Endothelial cell of umbilical vein (primary cell): ENCODE data around the gene ACTN3. TPM values are rescaled to one million over a fixed set of nuclear protein-coding genes. Genes with fewer than 3 reads are reported as not detected.

ENCODE experiments used
- BruUV-seq: library from RNA; stranded (reverse); fragments of 400-500 nt; replicated peaks from 2 replicates; lab custom pipeline; 2021; lab: Mats Ljungman, UMichigan
- CTCF ChIA-PET: fragments of 300-600, 350-600 bp; sonication (Branson Sonifier 250); formaldehyde crosslinking; loops from one replicate; lab custom pipeline; 2021; ENCODE audit warnings: antibody characterized with exemption, inconsistent platforms; lab: Charles Lee
- POLR2A ChIA-PET: fragments of 300-600, 350-600 bp; sonication (Branson Sonifier 250); formaldehyde crosslinking; loops from one replicate; lab custom pipeline; 2021; ENCODE audit warnings: antibody characterized with exemption, inconsistent platforms; lab: Charles Lee
- DNase-seq: peaks from one replicate; pipeline ENCODE4 v3.0.0-alpha.2; 2011; ENCODE audit warnings: low read depth, low spot score
- FAIRE-seq: peaks from 2 replicates; lab custom pipeline; 2011; peaks lifted over from hg19 to GRCh38; lab: Jason Lieb, UNC
- H2AFZ ChIP-seq: 2 replicates; pipeline ENCODE4 v1.6.0; 2012; ENCODE audit warnings: low read depth, low read length, control low read depth, inconsistent platforms
- H3K27ac ChIP-seq: 2 replicates; pipeline ENCODE4 v1.5.1; 2011; ENCODE audit warnings: low read depth, mild to moderate bottlenecking, control low read depth, low read length, moderate library complexity; ENCODE audit not compliant: insufficient read depth
- H3K27me3 ChIP-seq, 2 experiments: 2 replicates each; pipeline versions ENCODE4 v1.6.0 to v1.6.1; 2011; ENCODE audit warnings: low read length in 2 of 2, mixed read lengths in 1 of 2; ENCODE audit not compliant: control insufficient read depth in 2 of 2, insufficient read depth in 2 of 2
- H3K36me3 ChIP-seq, 2 experiments: 2 replicates in 1 of 2; 3 replicates in 1 of 2; pipeline ENCODE4 v1.5.1; 2011; ENCODE audit warnings: low read length in 2 of 2, mild to moderate bottlenecking in 1 of 2, moderate library complexity in 1 of 2; ENCODE audit not compliant: control insufficient read depth in 2 of 2, insufficient read depth in 2 of 2; ENCODE audit errors: extremely low read depth in 1 of 2
- H3K4me1 ChIP-seq: 3 replicates; pipeline ENCODE4 v1.5.1; 2011; ENCODE audit warnings: mild to moderate bottlenecking, low read length; ENCODE audit not compliant: control insufficient read depth, insufficient read depth; ENCODE audit errors: extremely low read depth
- H3K4me2 ChIP-seq: 2 replicates; pipeline ENCODE4 v1.6.1; 2011; ENCODE audit warnings: low read length, control low read depth, mixed read lengths; ENCODE audit not compliant: insufficient read depth
- H3K4me3 ChIP-seq, 3 experiments: fragments of 200-600 bp in 1 of 3; sonication (generic), shearing (Covaris generic) in 1 of 3; replicated peaks in 1 of 3; 2 replicates each; pipeline ENCODE4 v1.5.1; 2011 to 2016; ENCODE audit warnings: control low read depth in 3 of 3, low read length in 3 of 3, mild to moderate bottlenecking in 2 of 3, inconsistent platforms in 1 of 3, low read depth in 1 of 3, moderate library complexity in 1 of 3; ENCODE audit not compliant: insufficient read depth in 1 of 3
- H3K79me2 ChIP-seq: 2 replicates; pipeline ENCODE4 v1.6.0; 2012; ENCODE audit warnings: low read length, inconsistent platforms; ENCODE audit not compliant: control insufficient read depth, insufficient read depth
- H3K9ac ChIP-seq: replicated peaks from 2 replicates; pipeline ENCODE3; 2011; ENCODE audit warnings: low read length, control low read depth; ENCODE audit not compliant: insufficient read depth; ENCODE audit errors: extremely low read depth
- H3K9me1 ChIP-seq: replicated peaks from 3 replicates; pipeline ENCODE4 v1.6.0; 2011; ENCODE audit warnings: mild to moderate bottlenecking, low read length; ENCODE audit not compliant: control insufficient read depth, insufficient read depth; ENCODE audit errors: extremely low read depth
- H3K9me3 ChIP-seq: replicated peaks from 2 replicates; pipeline ENCODE4 v1.5.1; 2012; ENCODE audit warnings: low read length, inconsistent platforms; ENCODE audit not compliant: control insufficient read depth, insufficient read depth
- H4K20me1 ChIP-seq: replicated peaks from 2 replicates; pipeline ENCODE3; 2011; ENCODE audit warnings: mild to moderate bottlenecking, low read length; ENCODE audit not compliant: control insufficient read depth, insufficient read depth; ENCODE audit errors: extremely low read depth
- EZH2 ChIP-seq: IDR thresholded peaks from 2 replicates; pipeline ENCODE4 v1.6.1; 2012; ENCODE audit warnings: borderline replicate concordance, low read depth, mild to moderate bottlenecking, moderate library complexity, low read length, inconsistent platforms; ENCODE audit not compliant: severe bottlenecking
- FOS ChIP-seq: IDR thresholded peaks from 2 replicates; pipeline ENCODE4 v1.6.1; 2011; ENCODE audit warnings: mild to moderate bottlenecking, low read length, moderate library complexity, borderline replicate concordance; ENCODE audit not compliant: insufficient read depth
- GATA2 ChIP-seq: IDR thresholded peaks from 2 replicates; pipeline ENCODE4 v1.7.0; 2011; ENCODE audit warnings: low read depth, mild to moderate bottlenecking, moderate library complexity, mixed read lengths, low read length; ENCODE audit not compliant: insufficient read length, insufficient read depth
- JUN ChIP-seq: IDR thresholded peaks from 2 replicates; pipeline ENCODE4 v1.6.1; 2011; ENCODE audit warnings: borderline replicate concordance, low read depth; ENCODE audit not compliant: insufficient read length, insufficient read depth
- MYC ChIP-seq: IDR thresholded peaks from one replicate; pipeline ENCODE4 v1.6.1; 2011; ENCODE audit warnings: mild to moderate bottlenecking, low read depth, low read length
- POLR2A ChIP-seq: IDR thresholded peaks from 2 replicates; pipeline ENCODE4 v1.6.1; 2012; ENCODE audit warnings: low read depth, mild to moderate bottlenecking, control low read depth, low read length
- POLR2AphosphoS5 ChIP-seq: IDR thresholded peaks from 2 replicates; pipeline ENCODE4 v1.6.1; 2012; ENCODE audit warnings: low read depth, mild to moderate bottlenecking, control low read depth, low read length, moderate library complexity; ENCODE audit not compliant: insufficient read depth
- dilution Hi-C: fragments of 300-500 bp; cut with MboI; formaldehyde crosslinking; loops from one replicate; pipeline ENCODE4 v1.15.0; 2019; ENCODE audit warnings: low sequenced_read_pairs; ENCODE audit not compliant: extremely low pct_ligation_motif_present
- intact Hi-C: fragments of 100-400 bp; cut with micrococcal nuclease; formaldehyde crosslinking; loops from one replicate; pipeline ENCODE4 v1.10.0; 2022
- polyA plus RNA-seq, 4 experiments: library from polyadenylated mRNA; depleted of rRNA in 3 of 4; stranded (reverse) in 3 of 4; unstranded in 1 of 4; fragments of >200 nt; gene quantifications; 2 replicates each; pipeline versions ENCODE4 v1.2.1 to v1.2.3, GENCODE V29; 2011 to 2012; ENCODE audit warnings: missing spikeins in 1 of 4
- total RNA-seq: library from RNA; stranded (reverse); gene quantifications from 2 replicates; pipeline ENCODE4 v1.2.3, GENCODE V29; 2021
- TF ChIP-seq, protein P1 (sequence below): IDR thresholded peaks from 2 replicates; pipeline ENCODE4 v1.6.1; 2011; ENCODE audit not compliant: insufficient read depth, insufficient read length
- TF ChIP-seq, protein P2 (sequence below), 2 donors: IDR thresholded peaks; 1 replicate in 1 of 2; 2 replicates in 1 of 2; pipeline ENCODE4 v1.5.1; 2011; ENCODE audit warnings: low read length in 2 of 2, mild to moderate bottlenecking in 2 of 2, moderate library complexity in 2 of 2, control low read depth in 1 of 2, inconsistent platforms in 1 of 2, low read depth in 1 of 2; ENCODE audit not compliant: insufficient read depth in 1 of 2; ENCODE audit errors: extremely low read depth in 1 of 2

The ACTN3 gene
- total and polyA plus RNA-seq, 2 donors (not counting 3 experiments of a cell fraction or from before 2014, with no cell fraction given): 0.17 to 0.18 TPM

DNA sequence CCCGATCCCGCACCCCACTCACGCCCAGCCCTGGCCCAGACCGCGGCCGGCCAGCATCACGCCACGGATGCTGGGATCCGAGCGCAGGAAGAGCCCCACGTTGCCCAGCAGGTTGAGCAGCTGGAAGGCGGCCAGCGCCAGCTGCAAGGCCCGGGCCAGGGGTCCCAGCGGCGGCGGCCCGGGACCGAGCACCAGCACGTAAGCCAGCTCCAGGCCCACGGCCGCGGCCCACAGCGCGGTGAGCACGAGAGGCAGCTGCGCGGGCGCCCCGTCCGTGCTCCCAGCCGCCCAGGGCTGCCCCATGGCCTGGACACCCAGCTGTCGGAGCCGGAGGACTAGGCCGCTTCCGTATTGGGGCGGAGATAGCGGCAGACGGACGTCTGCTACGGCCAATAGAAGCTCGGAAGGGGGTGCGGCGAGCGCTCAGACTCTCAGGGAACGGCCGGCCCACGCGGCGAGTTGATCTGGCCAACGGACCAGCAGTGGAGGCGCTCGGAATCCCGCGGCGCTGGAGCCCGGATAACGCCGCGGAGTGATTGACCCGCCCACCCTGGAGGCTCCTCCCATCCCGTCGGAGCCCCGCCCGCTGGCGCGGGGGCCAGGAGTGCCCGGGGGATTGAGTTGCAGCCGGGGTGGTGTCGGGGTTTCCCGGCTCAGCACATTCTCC is 869 bp upstream of the ACTN3 start, which contains the start of gene ZDHHC24:
ZDHHC24 (minus strand) TSS at position 348 of the 667 bp plus-strand sequence; CDS start at position 303, 45 bp downstream.
- Histone ChIP-seq H3K9me3 (no peaks in the 10 kb centered on the region), H3K27me3 (no peaks in the 10 kb centered on the region), H3K36me3 (peaks cover 0 to 6% of the 10 kb centered on the region in 2 experiments), H4K20me1 (no peaks in the 10 kb centered on the region), H3K4me1 (peaks cover 33% of the 10 kb centered on the region), H3K4me2 (peak within 1 kb of the TSS; percentile 91), H3K27ac (peak within 1 kb of the TSS; percentile 62), H3K4me3 (peak within 1 kb of the TSS; percentile 70 to 81 (median 78)), H3K79me2 (peaks cover 5% of the 10 kb centered on the region), H3K9me1 (no peaks in the 10 kb centered on the region), H3K9ac (peak within 1 kb of the TSS; percentile 85), H2AFZ (peak within 1 kb of the TSS; percentile 93)
- dilution Hi-C loops: no loop called here
- DNase-seq: peak; percentile 99
- TF ChIP-seq JUN (no peak), MYC (no peak), FOS (no peak), POLR2AphosphoS5 (peak; percentile 96), GATA2 (no peak), EZH2 (no peak), POLR2A (peak; percentile 90)
- TF ChIP-seq, protein P1, sequence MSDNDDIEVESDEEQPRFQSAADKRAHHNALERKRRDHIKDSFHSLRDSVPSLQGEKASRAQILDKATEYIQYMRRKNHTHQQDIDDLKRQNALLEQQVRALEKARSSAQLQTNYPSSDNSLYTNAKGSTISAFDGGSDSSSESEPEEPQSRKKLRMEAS: peak; percentile 23
- TF ChIP-seq, protein P2, sequence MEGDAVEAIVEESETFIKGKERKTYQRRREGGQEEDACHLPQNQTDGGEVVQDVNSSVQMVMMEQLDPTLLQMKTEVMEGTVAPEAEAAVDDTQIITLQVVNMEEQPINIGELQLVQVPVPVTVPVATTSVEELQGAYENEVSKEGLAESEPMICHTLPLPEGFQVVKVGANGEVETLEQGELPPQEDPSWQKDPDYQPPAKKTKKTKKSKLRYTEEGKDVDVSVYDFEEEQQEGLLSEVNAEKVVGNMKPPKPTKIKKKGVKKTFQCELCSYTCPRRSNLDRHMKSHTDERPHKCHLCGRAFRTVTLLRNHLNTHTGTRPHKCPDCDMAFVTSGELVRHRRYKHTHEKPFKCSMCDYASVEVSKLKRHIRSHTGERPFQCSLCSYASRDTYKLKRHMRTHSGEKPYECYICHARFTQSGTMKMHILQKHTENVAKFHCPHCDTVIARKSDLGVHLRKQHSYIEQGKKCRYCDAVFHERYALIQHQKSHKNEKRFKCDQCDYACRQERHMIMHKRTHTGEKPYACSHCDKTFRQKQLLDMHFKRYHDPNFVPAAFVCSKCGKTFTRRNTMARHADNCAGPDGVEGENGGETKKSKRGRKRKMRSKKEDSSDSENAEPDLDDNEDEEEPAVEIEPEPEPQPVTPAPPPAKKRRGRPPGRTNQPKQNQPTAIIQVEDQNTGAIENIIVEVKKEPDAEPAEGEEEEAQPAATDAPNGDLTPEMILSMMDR (IDR thresholded peaks at IDR 0.05; ENCODE audit: extremely low read depth in 1 of 2, insufficient read depth in 1 of 2, low read depth in 1 of 2, low read length in 2 of 2): no peak
- FAIRE-seq: peak; percentile 100
- intact Hi-C loops: loop anchor here (1.0 to 2.0 kb wide), 2 partner anchors 65 to 70 kb away; partner anchors contain the start of genes DPP3 and RBM14
- BruUV-seq: no TSS peak
- ChIA-PET POLR2A (interaction anchor here (0.6 to 1.9 kb wide), 7 partner anchors 14 to 145 kb away, joined by 3 to 9 read pairs (median 4); partner anchors contain the start of genes RBM14, RBM4 and RBM4B), CTCF (interaction anchor here (0.7 to 2.2 kb wide), 6 partner anchors 9 to 132 kb away, joined by 3 to 25 read pairs (median 3); partner anchors contain the start of genes CTSF, MRPL11, RBM4 and RBM4B)
